NCI-H1105 (cell line): ENCODE results near the gene DOK4.
"Not testable (repeated sequence)": the region's sequence is repeated elsewhere in the genome, so short reads cannot be mapped to it uniquely, and the experiment has no call there.

Experiments
- DNase-seq: peaks from one replicate; lab custom pipeline; 2025; lab: John Stamatoyannopoulos, UW

Gene DOK4

GRCh38 chr16:57445510-57445909, 40.8 kb downstream of the DOK4 start:
- DNase-seq = no peak

- DNase-seq = no peak
Observed at GRCh38 chr16:57444711-57445110, 41.6 kb downstream of the DOK4 start.

- DNase-seq = not testable (repeated sequence)
Observed at GRCh38 chr16:57440551-57440950, 45.7 kb downstream of the DOK4 start.

- not testable (repeated sequence) for DNase-seq
Observed at GRCh38 chr16:57439947-57440346, 46.3 kb downstream of the DOK4 start.

GRCh38 chr16:57435838-57436237, 50.5 kb downstream of the DOK4 start:
- no peak for DNase-seq

GRCh38 chr16:57434003-57434402, 52.3 kb downstream of the DOK4 start:
- no peak for DNase-seq

GRCh38 chr16:57432989-57433388, 53.3 kb downstream of the DOK4 start:
- DNase-seq = no peak

GRCh38 chr16:57432505-57432904, 53.8 kb downstream of the DOK4 start:
- DNase-seq = no peak

GRCh38 chr16:57430955-57431354, 55.3 kb downstream of the DOK4 start:
- no peak for DNase-seq

GRCh38 chr16:57427824-57428223, 58.5 kb downstream of the DOK4 start:
- DNase-seq = no peak

GRCh38 chr16:57427307-57427706, 59.0 kb downstream of the DOK4 start:
- no peak for DNase-seq

GRCh38 chr16:57426356-57426755, 59.9 kb downstream of the DOK4 start:
- no peak for DNase-seq

GRCh38 chr16:57424583-57424982, 61.7 kb downstream of the DOK4 start:
- DNase-seq = no peak

GRCh38 chr16:57423152-57423551, 63.1 kb downstream of the DOK4 start:
- DNase-seq = no peak

GRCh38 chr16:57422026-57422944, 64.0 kb downstream of the DOK4 start:
- DNase-seq = no peak
